NCI-H446 treated with DMSO at 0.1 percent for 48 hours (cell line): Measurements from ENCODE around the gene GNAI2.
"Not testable (repeated sequence)": the region's sequence is repeated elsewhere in the genome, so short reads cannot be mapped to it uniquely, and the experiment has no call there.

Source experiments
- DNase-seq: peaks from one replicate; lab custom pipeline; 2025; lab: John Stamatoyannopoulos, UW

Gene GNAI2

DNA sequence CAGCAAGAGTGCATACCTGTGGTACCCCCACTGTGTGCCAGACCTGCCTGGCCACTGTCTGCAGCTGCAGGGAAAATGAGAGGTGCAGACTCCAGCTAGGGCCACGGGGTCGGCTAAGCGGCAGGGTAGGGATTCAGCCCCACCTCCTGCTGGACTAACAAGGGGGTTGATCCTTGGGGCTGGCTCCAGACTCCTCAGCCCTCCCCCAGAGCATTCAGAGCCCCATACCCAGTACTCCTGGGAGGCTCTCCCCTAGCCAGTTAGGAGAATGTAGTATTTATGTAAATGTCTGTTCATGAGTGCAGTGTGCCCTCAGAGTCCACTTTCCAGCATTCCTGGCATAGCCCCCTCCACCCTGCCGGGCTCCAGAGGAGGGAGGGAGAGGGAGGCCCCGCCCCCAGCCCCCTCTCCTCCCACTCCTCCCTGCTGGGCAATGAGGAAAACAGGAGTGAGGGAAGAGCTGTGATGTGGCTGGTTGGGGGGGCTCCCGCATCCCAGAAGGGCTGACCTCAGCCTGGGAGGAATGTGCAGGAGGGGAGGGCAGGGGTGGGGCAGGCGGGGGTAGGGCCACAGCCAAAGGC lies 28.5 kb downstream of the GNAI2 start:
- DNase-seq, result no peak

- no peak for DNase-seq
These were observed 29.0 kb downstream of the GNAI2 start for GRCh38 chr3:50264964-50265485.

DNA sequence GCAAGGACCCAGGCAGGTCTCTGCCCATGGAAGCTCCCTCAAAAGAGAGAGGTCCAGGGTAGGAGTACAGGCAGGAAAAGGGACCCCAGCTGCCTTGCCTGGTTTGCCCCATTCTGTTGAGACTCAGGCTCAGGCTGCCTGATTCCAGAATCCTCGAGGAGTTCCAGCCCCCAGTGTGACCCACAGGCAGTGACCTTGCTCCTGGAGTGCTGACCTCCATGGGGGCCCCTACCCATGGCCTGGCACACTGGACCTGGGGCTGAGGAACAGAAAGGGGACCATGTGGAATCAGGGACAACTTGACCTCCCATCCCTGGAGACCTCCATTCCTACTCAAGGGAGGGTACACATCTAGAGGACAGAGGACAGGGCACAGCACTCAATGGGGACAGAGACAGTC lies 29.6 kb downstream of the GNAI2 start:
- DNase-seq, result no peak

GRCh38 chr3:50266017-50266416 lies 30.0 kb downstream of the GNAI2 start:
- DNase-seq, result no peak

DNA sequence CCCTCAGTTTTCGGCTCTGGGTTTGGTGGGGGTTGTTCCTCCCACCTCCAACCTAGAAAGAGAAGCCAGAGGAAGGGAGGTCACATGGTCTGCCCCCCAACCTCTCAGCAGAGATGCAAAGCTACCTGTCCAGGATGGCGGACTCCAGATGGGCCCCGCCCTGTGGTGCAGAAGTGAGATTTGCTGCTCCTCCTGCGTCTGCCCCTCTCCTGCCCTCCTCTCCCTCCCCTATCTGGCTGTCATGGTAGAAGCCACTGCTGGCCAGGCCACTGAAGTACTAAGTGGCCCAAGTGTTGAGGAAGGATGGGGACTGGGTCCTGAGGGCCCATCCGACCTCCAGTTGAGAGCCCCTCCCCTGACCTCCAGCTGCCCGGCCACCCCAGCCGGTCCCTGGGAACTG lies 30.8 kb downstream of the GNAI2 start:
- DNase-seq, result no peak

DNA sequence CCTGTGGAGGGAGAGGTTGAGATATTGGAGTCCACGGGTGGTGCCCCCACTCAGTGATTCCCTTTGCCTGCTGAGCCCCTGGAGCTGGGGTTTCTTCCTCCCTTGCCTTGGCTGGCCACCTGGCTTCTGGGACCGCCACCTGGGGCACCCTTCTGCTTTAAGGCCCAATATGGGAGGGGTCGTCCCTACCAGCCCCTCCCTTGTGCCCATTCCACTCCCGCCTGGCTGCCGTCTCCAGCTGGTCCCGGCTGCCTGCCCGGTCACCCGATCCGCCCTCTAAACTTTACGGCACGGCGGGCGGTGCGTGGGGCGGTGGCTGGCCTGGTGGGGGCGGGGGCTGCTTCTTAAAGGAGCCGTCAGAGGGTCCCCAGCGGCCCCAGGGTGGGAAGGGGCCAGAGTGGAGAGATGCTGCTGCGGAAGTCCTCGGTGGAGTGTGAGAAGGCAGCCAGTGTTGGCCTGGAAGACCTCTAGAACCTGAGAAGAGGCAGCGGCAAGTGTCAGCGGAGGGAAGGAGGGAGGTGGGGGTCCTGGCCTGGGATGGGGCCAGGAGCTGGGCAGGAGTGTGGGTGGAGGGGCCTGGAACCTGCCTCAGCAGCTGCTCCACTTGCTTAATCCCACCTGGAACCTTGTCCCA lies 31.4 kb downstream of the GNAI2 start:
- DNase-seq, result no peak

DNA sequence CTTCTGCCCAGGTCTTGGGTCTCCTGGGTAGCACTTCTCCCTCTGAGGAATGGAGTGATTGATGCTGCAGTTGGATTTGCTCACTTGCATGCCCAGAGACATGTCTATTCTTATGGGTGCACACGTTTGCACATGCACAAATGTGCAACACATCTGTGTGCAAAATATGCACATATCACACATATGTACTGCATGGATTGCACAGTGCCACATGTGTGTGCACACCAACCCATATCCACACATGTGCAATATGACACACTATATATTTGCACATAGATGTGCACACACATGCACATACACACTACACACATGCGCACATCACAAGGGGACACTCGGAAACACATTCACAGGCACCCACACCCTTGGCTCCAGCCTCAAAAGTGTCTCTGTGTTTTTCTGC lies 32.3 kb downstream of the GNAI2 start:
- DNase-seq, result no peak

GRCh38 chr3:50268703-50269451 lies 32.9 kb downstream of the GNAI2 start, which contains the start of gene SEMA3B:
Gene SEMA3B (plus strand): TSS chr3:50269147. CDS start chr3:50269241, 94 bp downstream.
- no peak for DNase-seq

GRCh38 chr3:50269460-50269859 lies 33.5 kb downstream of the GNAI2 start:
- DNase-seq, result no peak

DNA sequence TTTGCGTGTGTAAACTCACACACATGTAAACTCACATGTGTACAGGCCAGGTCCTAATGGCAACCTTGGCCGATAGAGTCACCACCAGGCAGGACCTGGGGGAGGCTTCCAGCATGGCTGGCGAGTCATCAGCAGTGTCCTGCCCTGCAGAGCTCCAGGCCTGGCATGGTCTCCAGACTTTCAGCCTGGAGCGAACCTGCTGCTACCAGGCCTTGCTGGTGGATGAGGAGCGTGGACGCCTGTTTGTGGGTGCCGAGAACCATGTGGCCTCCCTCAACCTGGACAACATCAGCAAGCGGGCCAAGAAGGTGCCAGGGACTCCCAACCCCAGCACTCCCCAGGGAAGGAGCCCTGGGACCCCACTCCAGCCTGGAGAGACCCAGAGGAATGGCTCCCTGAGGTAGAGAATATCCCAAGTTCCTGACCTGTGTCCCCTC lies 34.0 kb downstream of the GNAI2 start:
- no peak for DNase-seq

DNA sequence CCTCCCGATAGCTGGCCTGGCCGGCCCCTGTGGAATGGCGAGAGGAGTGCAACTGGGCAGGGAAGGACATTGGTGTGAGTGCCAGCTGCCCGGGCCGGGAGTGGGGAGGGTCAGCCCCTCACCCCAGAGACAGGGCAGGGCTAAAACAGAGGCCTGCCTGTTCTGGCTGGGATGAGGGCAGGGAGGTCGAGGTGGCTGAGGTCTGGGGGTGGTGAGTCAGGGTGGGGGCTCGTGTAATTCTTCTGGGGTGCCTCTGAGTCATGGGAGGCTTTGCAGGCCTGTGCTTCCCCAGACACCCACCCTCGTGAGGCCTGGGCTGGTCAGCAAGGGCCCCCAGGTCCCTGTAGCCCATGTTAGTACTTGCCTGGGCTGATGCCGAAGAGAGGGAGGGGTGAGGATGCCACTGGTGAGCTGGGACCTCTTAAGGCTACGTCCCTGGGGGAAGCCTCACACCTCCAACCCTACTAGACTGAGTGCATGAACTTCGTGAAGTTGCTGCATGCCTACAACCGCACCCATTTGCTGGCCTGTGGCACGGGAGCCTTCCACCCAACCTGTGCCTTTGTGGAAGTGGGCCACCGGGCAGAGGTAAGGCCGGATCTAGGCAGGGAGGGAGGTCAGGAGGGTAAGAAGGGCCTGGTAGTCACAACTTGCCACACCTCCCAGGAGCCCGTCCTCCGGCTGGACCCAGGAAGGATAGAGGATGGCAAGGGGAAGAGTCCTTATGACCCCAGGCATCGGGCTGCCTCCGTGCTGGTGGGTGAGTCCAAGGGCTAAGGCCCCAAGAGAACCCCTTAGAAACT lies 34.6 kb downstream of the GNAI2 start:
- DNase-seq, result no peak

DNA sequence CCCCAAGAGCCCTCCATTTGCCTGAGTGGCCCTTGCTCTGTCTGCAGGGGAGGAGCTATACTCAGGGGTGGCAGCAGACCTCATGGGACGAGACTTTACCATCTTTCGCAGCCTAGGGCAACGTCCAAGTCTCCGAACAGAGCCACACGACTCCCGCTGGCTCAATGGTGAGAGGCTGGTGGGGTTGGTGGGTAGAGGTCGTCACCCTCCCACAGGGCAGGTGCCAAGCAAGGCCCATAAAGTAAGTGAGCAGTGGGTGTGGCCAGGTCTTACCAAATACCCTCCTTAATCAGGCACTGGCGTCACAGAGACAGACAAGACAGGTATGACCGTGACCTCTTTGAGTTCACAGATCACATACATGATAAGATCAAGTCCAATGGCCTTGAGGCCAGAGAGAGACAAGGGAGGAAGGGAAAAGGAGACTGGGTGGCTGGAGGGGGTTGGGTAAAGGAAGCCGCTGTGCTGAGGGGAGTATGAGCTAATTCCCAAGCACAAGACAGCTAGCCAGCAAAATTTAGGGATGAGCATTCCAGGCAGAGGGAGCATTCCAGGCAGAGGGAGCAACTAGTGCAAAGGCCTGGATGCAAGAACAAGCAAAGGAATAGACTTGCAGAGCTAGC lies 35.4 kb downstream of the GNAI2 start:
- no peak for DNase-seq

DNA sequence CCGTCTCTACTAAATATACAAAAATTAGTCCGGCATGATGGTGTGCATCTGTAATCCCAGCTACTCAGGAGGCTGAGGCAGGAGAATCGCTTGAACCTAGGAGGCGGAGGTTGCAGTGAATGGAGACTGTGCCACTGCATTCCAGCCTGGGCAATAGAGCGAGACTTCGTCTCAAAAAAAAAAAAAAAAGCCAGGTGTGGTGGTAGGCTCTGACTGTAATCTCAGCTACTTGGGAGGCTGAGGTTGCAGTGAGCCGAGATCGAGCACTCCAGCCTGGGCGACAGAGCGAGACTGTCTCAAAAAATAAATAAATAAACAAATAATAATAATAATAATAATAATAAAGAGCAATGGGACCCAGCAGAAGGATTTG lies 36.5 kb downstream of the GNAI2 start:
- not testable (repeated sequence) for DNase-seq

- no peak for DNase-seq
These were observed 37.1 kb downstream of the GNAI2 start for GRCh38 chr3:50272911-50273688.

GRCh38 chr3:50273689-50274065 lies 37.7 kb downstream of the GNAI2 start:
- DNase-seq, result no peak

GRCh38 chr3:50274371-50275104 lies 38.5 kb downstream of the GNAI2 start:
- DNase-seq, result no peak

DNA sequence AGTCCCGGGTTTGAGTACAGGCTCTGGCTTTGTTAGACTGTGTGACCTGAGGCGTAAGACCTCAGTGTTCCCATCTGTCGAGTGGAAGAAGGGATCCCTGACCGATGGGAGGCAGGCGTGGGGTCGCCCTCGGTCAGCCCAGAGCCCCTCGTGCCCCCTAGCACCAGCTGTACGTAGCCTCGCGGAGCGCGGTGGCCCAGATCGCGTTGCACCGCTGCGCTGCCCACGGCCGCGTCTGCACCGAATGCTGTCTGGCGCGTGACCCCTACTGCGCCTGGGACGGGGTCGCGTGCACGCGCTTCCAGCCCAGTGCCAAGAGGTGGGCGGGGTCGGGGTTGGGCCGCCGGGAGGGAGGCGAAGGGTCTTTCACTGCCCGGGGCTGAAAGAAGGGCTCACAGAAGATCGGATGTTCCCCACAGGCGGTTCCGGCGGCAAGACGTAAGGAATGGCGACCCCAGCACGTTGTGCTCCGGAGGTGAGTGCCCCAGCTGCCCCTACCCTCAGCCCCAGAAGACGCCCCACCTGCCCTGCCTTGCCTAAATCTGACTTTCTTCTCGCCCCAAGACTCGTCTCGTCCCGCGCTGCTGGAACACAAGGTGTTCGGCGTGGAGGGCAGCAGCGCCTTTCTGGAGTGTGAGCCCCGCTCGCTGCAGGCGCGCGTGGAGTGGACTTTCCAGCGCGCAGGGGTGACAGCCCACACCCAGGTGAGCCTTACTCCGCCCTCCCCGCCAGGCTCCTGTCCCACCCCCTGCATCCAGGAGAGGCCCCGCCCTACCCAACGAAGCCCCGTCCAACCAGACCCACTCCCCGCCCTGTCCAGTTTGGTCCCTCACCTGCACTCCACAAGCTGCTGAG lies 39.4 kb downstream of the GNAI2 start:
- no peak for DNase-seq

- no peak for DNase-seq
These were observed 40.2 kb downstream of the GNAI2 start for GRCh38 chr3:50275996-50276761.

DNA sequence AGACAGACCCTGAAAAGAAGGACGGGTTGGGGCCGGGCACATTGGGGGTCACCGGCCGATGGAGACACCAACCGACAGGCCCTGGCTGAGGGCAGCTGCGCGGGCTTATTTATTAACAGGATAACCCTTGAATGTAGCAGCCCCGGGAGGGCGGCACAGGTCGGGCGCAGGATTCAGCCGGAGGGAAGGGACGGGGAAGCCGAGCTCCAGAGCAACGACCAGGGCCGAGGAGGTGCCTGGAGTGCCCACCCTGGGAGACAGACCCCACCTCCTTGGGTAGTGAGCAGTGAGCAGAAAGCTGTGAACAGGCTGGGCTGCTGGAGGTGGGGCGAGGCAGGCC lies 40.7 kb downstream of the GNAI2 start:
- DNase-seq, result no peak
